HCT116 (cell line): ENCODE results near the gene FRMPD3. TPM values are rescaled to one million over a fixed set of nuclear protein-coding genes. Genes with fewer than 3 reads are reported as not detected.

ENCODE experiments used
- ATAC-seq: fragments of 200-7000 bp; cut with Tn5 transposase; 2 replicates; pipeline ENCODE4 v1.9.1; 2020; ENCODE audit warnings: mild to moderate bottlenecking, moderate library complexity
- BruUV-seq: library from RNA; stranded (reverse); fragments of 400-500 nt; replicated peaks from 2 replicates; lab custom pipeline; 2021; lab: Mats Ljungman, UMichigan
- CTCF ChIA-PET: fragments of 300-600 bp; sonication (Branson Sonifier 250); formaldehyde crosslinking; loops from one replicate; lab custom pipeline; 2021; ENCODE audit warnings: antibody characterized with exemption; lab: Charles Lee
- POLR2A ChIA-PET: fragments of 300-600, 350-600 bp; sonication (Branson Sonifier 250); formaldehyde crosslinking; loops from one replicate; lab custom pipeline; 2021; ENCODE audit warnings: antibody characterized with exemption; lab: Charles Lee
- RAD21 ChIA-PET, 2 experiments: fragments of 300-600 bp; sonication (Branson Sonifier 250); formaldehyde crosslinking; loops; one replicate each; lab custom pipeline; 2023; ENCODE audit warnings: low total read pairs in 2 of 2; ENCODE audit not compliant: uncharacterized antibody in 2 of 2, unreplicated experiment in 2 of 2, low non-redundant PET in 1 of 2; lab: Charles Lee
- DNase-seq: peaks from one replicate; pipeline ENCODE4 v3.0.0-alpha.2; 2010; ENCODE audit warnings: low read depth, low spot score
- H2AFZ ChIP-seq: fragments of 200-600 bp; shearing (Covaris generic), sonication (generic); 2 replicates; pipeline ENCODE4 v1.6.1; 2017; ENCODE audit warnings: low read depth, mixed run types, mixed read lengths, antibody characterized with exemption, low read length; ENCODE audit not compliant: poor library complexity, severe bottlenecking
- H3K27ac ChIP-seq: 2 replicates; pipeline ENCODE4 v1.5.1; 2012; ENCODE audit warnings: low read depth, low read length
- H3K27me3 ChIP-seq: fragments of 200-600 bp; sonication (generic); 2 replicates; pipeline ENCODE4 v1.6.1; 2016; ENCODE audit warnings: mixed run types, low read length, mixed read lengths; ENCODE audit not compliant: insufficient read depth
- H3K36me3 ChIP-seq, 2 experiments: fragments of 200-500 bp in 1 of 2; fragments of 200-600 bp in 1 of 2; sonication (Bioruptor generic) in 1 of 2; sonication (generic) in 1 of 2; 2 replicates each; pipeline versions ENCODE4 v1.5.1 to v1.6.1; 2014 to 2016; ENCODE audit warnings: low read length in 2 of 2, inconsistent platforms in 1 of 2, mixed read lengths in 1 of 2, mixed run types in 1 of 2; ENCODE audit not compliant: insufficient read depth in 2 of 2, control insufficient read depth in 1 of 2
- H3K4me1 ChIP-seq, 2 experiments: fragments of 200-600 bp in 1 of 2; sonication (generic) in 1 of 2; 2 replicates each; pipeline versions ENCODE4 v1.5.1 to v1.6.1; 2012 to 2017; ENCODE audit warnings: low read length in 2 of 2, inconsistent platforms in 1 of 2, mild to moderate bottlenecking in 1 of 2, mixed read lengths in 1 of 2, mixed run types in 1 of 2, moderate library complexity in 1 of 2; ENCODE audit not compliant: insufficient read depth in 2 of 2, control insufficient read depth in 1 of 2
- H3K4me2 ChIP-seq: fragments of 200-600 bp; sonication (generic); 2 replicates; pipeline ENCODE4 v1.6.1; 2017; ENCODE audit warnings: mixed run types, low read length, mixed read lengths
- H3K4me3 ChIP-seq, 2 experiments: fragments of 200-600 bp in 1 of 2; sonication (generic) in 1 of 2; replicated peaks in 1 of 2; 2 replicates each; pipeline ENCODE4 v1.5.1; 2011 to 2016; ENCODE audit warnings: low read length in 2 of 2, control low read depth in 1 of 2, low read depth in 1 of 2, mild to moderate bottlenecking in 1 of 2, mixed read lengths in 1 of 2, mixed run types in 1 of 2
- H3K79me2 ChIP-seq: fragments of 200-600 bp; sonication (generic); 2 replicates; pipeline ENCODE4 v1.6.1; 2017; ENCODE audit warnings: mild to moderate bottlenecking, mixed run types, low read length, moderate library complexity, mixed read lengths; ENCODE audit not compliant: insufficient read depth
- H3K9ac ChIP-seq: fragments of 200-600 bp; sonication (generic); 2 replicates; pipeline ENCODE4 v1.6.1; 2016; ENCODE audit warnings: low read length, mixed read lengths
- H3K9me2 ChIP-seq: fragments of 200-600 bp; sonication (generic), shearing (Covaris generic); 2 replicates; pipeline ENCODE4 v1.6.1; 2017; ENCODE audit warnings: mixed run types, mild to moderate bottlenecking, moderate library complexity; ENCODE audit not compliant: insufficient read depth
- H3K9me3 ChIP-seq, 2 experiments: fragments of 200-500 bp in 1 of 2; fragments of 200-600 bp in 1 of 2; sonication (Bioruptor generic) in 1 of 2; sonication (generic) in 1 of 2; 2 replicates each; pipeline ENCODE4 v1.6.1; 2014 to 2017; ENCODE audit warnings: low read length in 2 of 2, mixed read lengths in 2 of 2, inconsistent platforms in 1 of 2, low read depth in 1 of 2, mild to moderate bottlenecking in 1 of 2, mixed run types in 1 of 2, moderate library complexity in 1 of 2; ENCODE audit not compliant: control insufficient read depth in 1 of 2, insufficient read depth in 1 of 2
- H4K20me1 ChIP-seq: fragments of 200-600 bp; sonication (generic), shearing (Covaris generic); 2 replicates; pipeline ENCODE4 v1.6.1; 2017; ENCODE audit warnings: mixed run types, mild to moderate bottlenecking, moderate library complexity; ENCODE audit not compliant: insufficient read depth
- CBX3 ChIP-seq: IDR thresholded peaks from 2 replicates; pipeline ENCODE4 v1.6.1; 2012; ENCODE audit warnings: low read depth
- CEBPB ChIP-seq: IDR thresholded peaks from 2 replicates; pipeline ENCODE4 v1.6.1; 2012; ENCODE audit warnings: low read depth
- EGR1 ChIP-seq: IDR thresholded peaks from 2 replicates; pipeline ENCODE4 v1.6.1; 2012; ENCODE audit warnings: low read depth
- POLR2AphosphoS5 ChIP-seq: IDR thresholded peaks from 2 replicates; pipeline ENCODE4 v1.6.1; 2011; ENCODE audit warnings: mild to moderate bottlenecking, low read depth, low read length, moderate library complexity
- RAD21 ChIP-seq: IDR thresholded peaks from 2 replicates; pipeline ENCODE4 v1.6.1; 2012; ENCODE audit warnings: low read depth, mild to moderate bottlenecking
- ZNF274 ChIP-seq: fragments of 200-500 bp; sonication (Bioruptor generic); IDR thresholded peaks from 2 replicates; pipeline ENCODE4 v1.6.1; 2014; ENCODE audit warnings: mild to moderate bottlenecking, low read depth, low read length, inconsistent platforms
- intact Hi-C: fragments of 100-400 bp; cut with micrococcal nuclease; formaldehyde crosslinking; loops from 2 replicates; pipeline ENCODE4 v1.10.0; 2022
- total RNA-seq: library from RNA; stranded (reverse); gene quantifications from one replicate; pipeline ENCODE4 v1.2.1, GENCODE V29; 2021; ENCODE audit not compliant: unreplicated experiment
- TF ChIP-seq, protein P1 (sequence below), 3 experiments: fragments of 200-600 bp in 1 of 3; sonication (generic) in 1 of 3; IDR thresholded peaks in 2 of 3; conservative IDR thresholded peaks in 1 of 3; 2 replicates each; pipeline ENCODE4 v1.5.1; 2012 to 2017; ENCODE audit warnings: low read depth in 2 of 3, low read length in 2 of 3, antibody characterized with exemption in 1 of 3, borderline replicate concordance in 1 of 3, control low read depth in 1 of 3, mild to moderate bottlenecking in 1 of 3, mixed read lengths in 1 of 3, mixed run types in 1 of 3, moderate library complexity in 1 of 3; ENCODE audit not compliant: insufficient read depth in 1 of 3

The FRMPD3 gene
- total RNA-seq, 1 experiment from 2014 or later: 0.42 TPM

DNA sequence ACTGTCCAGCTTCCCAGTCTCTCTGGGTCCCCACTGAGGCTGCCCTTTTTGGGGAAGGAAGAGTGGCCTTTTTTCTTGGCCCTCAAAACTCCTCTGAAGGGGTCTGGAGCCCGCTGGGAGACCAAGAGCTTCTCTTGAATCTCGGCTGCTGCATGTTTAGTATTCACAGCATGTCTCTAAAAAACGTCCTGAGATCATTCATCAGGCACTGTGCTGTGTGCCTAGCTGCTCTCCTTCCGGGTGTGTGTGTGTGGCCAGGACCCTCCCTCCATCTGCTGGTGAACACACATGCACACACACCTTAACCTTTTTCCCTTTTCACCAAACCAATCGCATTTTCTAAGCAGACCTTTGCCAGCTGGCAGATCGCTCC is 841 bp upstream of the FRMPD3 start:
- intact Hi-C loops: no loop called here
- DNase-seq (no peak), ATAC-seq (peak; percentile 18; the same call in 1 of the 2 replicates)
- no peaks in the 10 kb centered on the region for H3K9me2 ChIP-seq
- peak overlapping the region; percentile 48 to 54 for H3K4me3 ChIP-seq
- ChIA-PET POLR2A (no interaction called here), RAD21 (no interaction called here), CTCF (interaction anchor here (1.0 kb wide), 1 partner anchor 328 kb away, joined by 3 read pairs; no protein-coding TSS in a partner anchor)
- no peak overlapping the region for H3K27ac ChIP-seq
- H3K9ac ChIP-seq: no peak overlapping the region
- H3K9me3 ChIP-seq: no peaks in the 10 kb centered on the region
- TF ChIP-seq POLR2AphosphoS5 (no peak), RAD21 (no peak)
- no peaks in the 10 kb centered on the region for H3K79me2 ChIP-seq
- H3K36me3 ChIP-seq: no peaks in the 10 kb centered on the region
- H3K4me2 ChIP-seq: peak overlapping the region; percentile 78
- H3K27me3 ChIP-seq: no peaks in the 10 kb centered on the region
- BruUV-seq: no TSS peak
- H2AFZ ChIP-seq: no peak overlapping the region
- H4K20me1 ChIP-seq: no peaks in the 10 kb centered on the region
- H3K4me1 ChIP-seq: peaks cover under 1 to 6% of the 10 kb centered on the region in 2 experiments; a peak in 3 of 4 replicates

DNA sequence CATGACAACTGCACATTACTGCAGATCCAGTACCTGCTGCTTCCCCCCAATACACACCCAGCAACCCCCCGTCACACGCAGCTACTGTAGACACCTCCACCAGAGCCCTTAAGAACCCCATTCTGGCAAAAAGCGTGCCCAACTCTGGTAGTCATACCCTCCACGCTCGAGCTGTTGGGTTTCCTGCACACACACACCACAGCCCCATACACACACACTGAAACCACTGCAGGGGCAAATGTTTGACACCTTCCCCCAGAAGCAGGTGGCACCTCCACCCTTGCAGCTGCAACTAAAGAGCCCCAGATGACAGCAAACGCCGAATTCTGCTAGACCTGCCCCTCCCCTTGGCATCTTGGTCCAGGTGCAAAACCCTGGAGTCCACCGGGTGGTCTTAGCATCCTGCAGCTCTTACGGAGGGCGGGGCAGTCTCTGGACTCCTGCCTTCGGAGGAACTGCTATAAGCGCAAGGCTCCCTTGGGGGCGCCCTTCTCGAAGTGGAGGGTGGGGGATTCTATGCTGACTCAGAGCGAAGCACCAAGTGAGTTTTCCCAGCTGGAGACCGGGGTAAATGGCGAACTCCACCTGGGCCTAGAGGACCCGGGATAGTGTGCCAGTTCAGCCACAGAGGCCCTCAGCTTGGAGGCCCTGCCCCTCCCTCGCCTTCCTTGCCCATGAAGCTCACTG is 1.5 kb downstream of the FRMPD3 start:
- Histone ChIP-seq H3K4me1 (peaks cover 10 to 20% of the 10 kb centered on the region in 2 experiments), H3K4me2 (no peak overlapping the region), H3K4me3 (no peak overlapping the region), H3K27me3 (no peaks in the 10 kb centered on the region), H3K79me2 (no peaks in the 10 kb centered on the region), H4K20me1 (no peaks in the 10 kb centered on the region), H3K27ac (no peak overlapping the region), H3K9me3 (no peaks in the 10 kb centered on the region), H3K9ac (no peak overlapping the region), H3K36me3 (no peaks in the 10 kb centered on the region), H3K9me2 (no peaks in the 10 kb centered on the region), H2AFZ (no peak overlapping the region)
- POLR2A ChIA-PET: no interaction called here
- RAD21 ChIA-PET: no interaction called here
- ATAC-seq (peak; percentile 49), DNase-seq (no peak)
- TF ChIP-seq CEBPB: no peak
- peak; percentile 36 for TF ChIP-seq RAD21
- no peak for TF ChIP-seq CBX3
- TF ChIP-seq EGR1: no peak
- TF ChIP-seq, protein P1, sequence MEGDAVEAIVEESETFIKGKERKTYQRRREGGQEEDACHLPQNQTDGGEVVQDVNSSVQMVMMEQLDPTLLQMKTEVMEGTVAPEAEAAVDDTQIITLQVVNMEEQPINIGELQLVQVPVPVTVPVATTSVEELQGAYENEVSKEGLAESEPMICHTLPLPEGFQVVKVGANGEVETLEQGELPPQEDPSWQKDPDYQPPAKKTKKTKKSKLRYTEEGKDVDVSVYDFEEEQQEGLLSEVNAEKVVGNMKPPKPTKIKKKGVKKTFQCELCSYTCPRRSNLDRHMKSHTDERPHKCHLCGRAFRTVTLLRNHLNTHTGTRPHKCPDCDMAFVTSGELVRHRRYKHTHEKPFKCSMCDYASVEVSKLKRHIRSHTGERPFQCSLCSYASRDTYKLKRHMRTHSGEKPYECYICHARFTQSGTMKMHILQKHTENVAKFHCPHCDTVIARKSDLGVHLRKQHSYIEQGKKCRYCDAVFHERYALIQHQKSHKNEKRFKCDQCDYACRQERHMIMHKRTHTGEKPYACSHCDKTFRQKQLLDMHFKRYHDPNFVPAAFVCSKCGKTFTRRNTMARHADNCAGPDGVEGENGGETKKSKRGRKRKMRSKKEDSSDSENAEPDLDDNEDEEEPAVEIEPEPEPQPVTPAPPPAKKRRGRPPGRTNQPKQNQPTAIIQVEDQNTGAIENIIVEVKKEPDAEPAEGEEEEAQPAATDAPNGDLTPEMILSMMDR (IDR thresholded peaks at IDR 0.05 in 2 of 3, conservative IDR thresholded peaks at IDR 0.05 in 1 of 3; ENCODE audit: borderline replicate concordance in 1 of 3, insufficient read depth in 1 of 3, low read depth in 2 of 3, low read length in 2 of 3): peak in 2 of 3 experiments; percentile 44 to 45; a peak in 3 of 6 replicates
- no peak for TF ChIP-seq ZNF274
- CTCF ChIA-PET: interaction anchor here (1.3 kb wide), 1 partner anchor 23 kb away, joined by 3 read pairs; no protein-coding TSS in a partner anchor
- intact Hi-C loops: loop anchor here (10.0 kb wide), 1 partner anchor 556 kb away; no protein-coding TSS in a partner anchor
- BruUV-seq: no TSS peak
